Measurements from ENCODE around the gene TSPOAP1. TPM values are rescaled to one million over a fixed set of nuclear protein-coding genes. Genes with fewer than 3 reads are reported as not detected.

Gene TSPOAP1
- total RNA-seq, 2 experiments from 2014 or later, result 13.7 to 15.4 TPM

GRCh38 chr17:58321571-58322525 lies 6.7 kb downstream of the TSPOAP1 start:
- Mint-ChIP-seq H3K9me3 (no peaks in the 10 kb centered on the region), H3K27ac (no peak overlapping the region)

GRCh38 chr17:58320570-58321323 lies 7.8 kb downstream of the TSPOAP1 start:
- Mint-ChIP-seq H3K27ac (no peak overlapping the region), H3K36me3 (peaks cover 3% of the 10 kb centered on the region)
- no peak for DNase-seq

More at GRCh38 chr17:58321571-58322525, 6.7 kb downstream of the TSPOAP1 start:
- Mint-ChIP-seq H3K27me3 (peaks cover 4% of the 10 kb centered on the region), H3K4me1 (peaks cover 26% of the 10 kb centered on the region), H3K36me3 (peaks cover 3% of the 10 kb centered on the region), H3K4me3 (no peak overlapping the region)
- DNase-seq, result no peak

GRCh38 chr17:58320163-58320558 lies 8.4 kb downstream of the TSPOAP1 start:
- Mint-ChIP-seq H3K27me3 (no peaks in the 10 kb centered on the region), H3K4me3 (no peak overlapping the region), H3K4me1 (peaks cover 15% of the 10 kb centered on the region), H3K36me3 (peaks cover 3% of the 10 kb centered on the region), H3K27ac (no peak overlapping the region), H3K9me3 (no peaks in the 10 kb centered on the region)
- DNase-seq, result no peak

More at GRCh38 chr17:58320570-58321323, 7.8 kb downstream of the TSPOAP1 start:
- Mint-ChIP-seq H3K4me3 (no peak overlapping the region), H3K27me3 (no peaks in the 10 kb centered on the region), H3K4me1 (peaks cover 19% of the 10 kb centered on the region), H3K9me3 (no peaks in the 10 kb centered on the region)

GRCh38 chr17:58319173-58320162 lies 9.1 kb downstream of the TSPOAP1 start:
- no peaks in the 10 kb centered on the region for H3K9me3 Mint-ChIP-seq
- no peaks in the 10 kb centered on the region for H3K27me3 Mint-ChIP-seq
- H3K4me3 Mint-ChIP-seq, result no peak overlapping the region
- H3K4me1 Mint-ChIP-seq, result peaks cover 14% of the 10 kb centered on the region
- H3K36me3 Mint-ChIP-seq, result peaks cover 3% of the 10 kb centered on the region
- no peak for DNase-seq
- H3K27ac Mint-ChIP-seq, result no peak overlapping the region

GRCh38 chr17:58318627-58319172 lies 9.9 kb downstream of the TSPOAP1 start:
- Mint-ChIP-seq H3K4me3 (no peak overlapping the region), H3K36me3 (peaks cover 3% of the 10 kb centered on the region), H3K9me3 (no peaks in the 10 kb centered on the region), H3K27me3 (no peaks in the 10 kb centered on the region), H3K4me1 (peaks cover 14% of the 10 kb centered on the region), H3K27ac (no peak overlapping the region)
- no peak for DNase-seq

- Mint-ChIP-seq H3K4me3 (no peak overlapping the region), H3K4me1 (peaks cover 14% of the 10 kb centered on the region), H3K27me3 (no peaks in the 10 kb centered on the region), H3K27ac (peak overlapping the region; percentile 84), H3K9me3 (no peaks in the 10 kb centered on the region), H3K36me3 (no peaks in the 10 kb centered on the region)
- DNase-seq, result no peak
Measured at GRCh38 chr17:58318065-58318481, 10.5 kb downstream of the TSPOAP1 start.

GRCh38 chr17:58317421-58318064 lies 11.1 kb downstream of the TSPOAP1 start:
- no peaks in the 10 kb centered on the region for H3K9me3 Mint-ChIP-seq
- no peaks in the 10 kb centered on the region for H3K27me3 Mint-ChIP-seq
- peak overlapping the region; percentile 12 for H3K4me3 Mint-ChIP-seq
- H3K27ac Mint-ChIP-seq, result peak overlapping the region; percentile 84
- peak; percentile 75 for DNase-seq
- peaks cover 14% of the 10 kb centered on the region for H3K4me1 Mint-ChIP-seq
- no peaks in the 10 kb centered on the region for H3K36me3 Mint-ChIP-seq

- H3K9me3 Mint-ChIP-seq, result no peaks in the 10 kb centered on the region
- no peak overlapping the region for H3K4me3 Mint-ChIP-seq
- H3K4me1 Mint-ChIP-seq, result peaks cover 12% of the 10 kb centered on the region
- no peak overlapping the region for H3K27ac Mint-ChIP-seq
- no peaks in the 10 kb centered on the region for H3K27me3 Mint-ChIP-seq
- DNase-seq, result no peak
- H3K36me3 Mint-ChIP-seq, result no peaks in the 10 kb centered on the region
Measured at GRCh38 chr17:58316260-58316960, 12.2 kb downstream of the TSPOAP1 start.

GRCh38 chr17:58315750-58316149 lies 12.8 kb downstream of the TSPOAP1 start:
- DNase-seq, result no peak

GRCh38 chr17:58315281-58315711 lies 13.3 kb downstream of the TSPOAP1 start:
- no peak overlapping the region for H3K27ac Mint-ChIP-seq
- no peak for DNase-seq
- no peak overlapping the region for H3K4me3 Mint-ChIP-seq

More at GRCh38 chr17:58315750-58316149, 12.8 kb downstream of the TSPOAP1 start:
- Mint-ChIP-seq H3K9me3 (no peaks in the 10 kb centered on the region), H3K4me3 (no peak overlapping the region), H3K36me3 (no peaks in the 10 kb centered on the region), H3K27me3 (no peaks in the 10 kb centered on the region), H3K4me1 (peaks cover 12% of the 10 kb centered on the region), H3K27ac (no peak overlapping the region)

GRCh38 chr17:58314706-58315015 lies 13.9 kb downstream of the TSPOAP1 start:
- no peaks in the 10 kb centered on the region for H3K27me3 Mint-ChIP-seq
- no peaks in the 10 kb centered on the region for H3K36me3 Mint-ChIP-seq
- H3K9me3 Mint-ChIP-seq, result no peaks in the 10 kb centered on the region
- H3K4me3 Mint-ChIP-seq, result no peak overlapping the region
- DNase-seq, result no peak
- H3K4me1 Mint-ChIP-seq, result peaks cover 12% of the 10 kb centered on the region
- H3K27ac Mint-ChIP-seq, result no peak overlapping the region

More at GRCh38 chr17:58315281-58315711, 13.3 kb downstream of the TSPOAP1 start:
- H3K36me3 Mint-ChIP-seq, result no peaks in the 10 kb centered on the region
- H3K9me3 Mint-ChIP-seq, result no peaks in the 10 kb centered on the region
- no peaks in the 10 kb centered on the region for H3K27me3 Mint-ChIP-seq
- peaks cover 12% of the 10 kb centered on the region for H3K4me1 Mint-ChIP-seq

GRCh38 chr17:58313815-58314705 lies 14.5 kb downstream of the TSPOAP1 start:
- H3K36me3 Mint-ChIP-seq, result no peaks in the 10 kb centered on the region
- no peak for DNase-seq
- H3K27me3 Mint-ChIP-seq, result no peaks in the 10 kb centered on the region
- H3K4me3 Mint-ChIP-seq, result no peak overlapping the region
- peaks cover 12% of the 10 kb centered on the region for H3K4me1 Mint-ChIP-seq
- H3K27ac Mint-ChIP-seq, result no peak overlapping the region
- no peaks in the 10 kb centered on the region for H3K9me3 Mint-ChIP-seq

Data from activated naive CD8-positive, alpha-beta T cell treated with anti-CD3 and anti-CD28 coated beads for 36 hours (primary cell).